HCT116 (cell line): ENCODE results near the gene TMIGD2. TPM values are rescaled to one million over a fixed set of nuclear protein-coding genes. Genes with fewer than 3 reads are reported as not detected.

ENCODE experiments used
- ATAC-seq: fragments of 200-7000 bp; cut with Tn5 transposase; 2 replicates; pipeline ENCODE4 v1.9.1; 2020; ENCODE audit warnings: mild to moderate bottlenecking, moderate library complexity
- Bru-seq: library from RNA; stranded (reverse); fragments of 400-500 nt; gene quantifications from one replicate; lab custom pipeline; 2021; lab: Mats Ljungman, UMichigan
- BruChase-seq, 2 experiments: library from RNA; stranded (reverse); fragments of 400-500 nt; gene quantifications; one replicate each; lab custom pipeline; 2021; lab: Mats Ljungman, UMichigan
- BruUV-seq: library from RNA; stranded (reverse); fragments of 400-500 nt; replicated peaks from 2 replicates; lab custom pipeline; 2021; lab: Mats Ljungman, UMichigan
- CTCF ChIA-PET: fragments of 300-600 bp; sonication (Branson Sonifier 250); formaldehyde crosslinking; loops from one replicate; lab custom pipeline; 2021; ENCODE audit warnings: antibody characterized with exemption; lab: Charles Lee
- POLR2A ChIA-PET: fragments of 300-600, 350-600 bp; sonication (Branson Sonifier 250); formaldehyde crosslinking; loops from one replicate; lab custom pipeline; 2021; ENCODE audit warnings: antibody characterized with exemption; lab: Charles Lee
- RAD21 ChIA-PET, 2 experiments: fragments of 300-600 bp; sonication (Branson Sonifier 250); formaldehyde crosslinking; loops; one replicate each; lab custom pipeline; 2023; ENCODE audit warnings: low total read pairs in 2 of 2; ENCODE audit not compliant: uncharacterized antibody in 2 of 2, unreplicated experiment in 2 of 2, low non-redundant PET in 1 of 2; lab: Charles Lee
- DNase-seq: peaks from one replicate; pipeline ENCODE4 v3.0.0-alpha.2; 2010; ENCODE audit warnings: low read depth, low spot score
- H2AFZ ChIP-seq: fragments of 200-600 bp; shearing (Covaris generic), sonication (generic); 2 replicates; pipeline ENCODE4 v1.6.1; 2017; ENCODE audit warnings: low read depth, mixed run types, mixed read lengths, antibody characterized with exemption, low read length; ENCODE audit not compliant: poor library complexity, severe bottlenecking
- H3K27ac ChIP-seq: 2 replicates; pipeline ENCODE4 v1.5.1; 2012; ENCODE audit warnings: low read depth, low read length
- H3K27me3 ChIP-seq: fragments of 200-600 bp; sonication (generic); 2 replicates; pipeline ENCODE4 v1.6.1; 2016; ENCODE audit warnings: mixed run types, low read length, mixed read lengths; ENCODE audit not compliant: insufficient read depth
- H3K36me3 ChIP-seq, 2 experiments: fragments of 200-500 bp in 1 of 2; fragments of 200-600 bp in 1 of 2; sonication (Bioruptor generic) in 1 of 2; sonication (generic) in 1 of 2; 2 replicates each; pipeline versions ENCODE4 v1.5.1 to v1.6.1; 2014 to 2016; ENCODE audit warnings: low read length in 2 of 2, inconsistent platforms in 1 of 2, mixed read lengths in 1 of 2, mixed run types in 1 of 2; ENCODE audit not compliant: insufficient read depth in 2 of 2, control insufficient read depth in 1 of 2
- H3K4me1 ChIP-seq, 2 experiments: fragments of 200-600 bp in 1 of 2; sonication (generic) in 1 of 2; 2 replicates each; pipeline versions ENCODE4 v1.5.1 to v1.6.1; 2012 to 2017; ENCODE audit warnings: low read length in 2 of 2, inconsistent platforms in 1 of 2, mild to moderate bottlenecking in 1 of 2, mixed read lengths in 1 of 2, mixed run types in 1 of 2, moderate library complexity in 1 of 2; ENCODE audit not compliant: insufficient read depth in 2 of 2, control insufficient read depth in 1 of 2
- H3K4me2 ChIP-seq: fragments of 200-600 bp; sonication (generic); 2 replicates; pipeline ENCODE4 v1.6.1; 2017; ENCODE audit warnings: mixed run types, low read length, mixed read lengths
- H3K4me3 ChIP-seq, 2 experiments: fragments of 200-600 bp in 1 of 2; sonication (generic) in 1 of 2; replicated peaks in 1 of 2; 2 replicates each; pipeline ENCODE4 v1.5.1; 2011 to 2016; ENCODE audit warnings: low read length in 2 of 2, control low read depth in 1 of 2, low read depth in 1 of 2, mild to moderate bottlenecking in 1 of 2, mixed read lengths in 1 of 2, mixed run types in 1 of 2
- H3K79me2 ChIP-seq: fragments of 200-600 bp; sonication (generic); 2 replicates; pipeline ENCODE4 v1.6.1; 2017; ENCODE audit warnings: mild to moderate bottlenecking, mixed run types, low read length, moderate library complexity, mixed read lengths; ENCODE audit not compliant: insufficient read depth
- H3K9ac ChIP-seq: fragments of 200-600 bp; sonication (generic); 2 replicates; pipeline ENCODE4 v1.6.1; 2016; ENCODE audit warnings: low read length, mixed read lengths
- H3K9me2 ChIP-seq: fragments of 200-600 bp; sonication (generic), shearing (Covaris generic); 2 replicates; pipeline ENCODE4 v1.6.1; 2017; ENCODE audit warnings: mixed run types, mild to moderate bottlenecking, moderate library complexity; ENCODE audit not compliant: insufficient read depth
- H3K9me3 ChIP-seq, 2 experiments: fragments of 200-500 bp in 1 of 2; fragments of 200-600 bp in 1 of 2; sonication (Bioruptor generic) in 1 of 2; sonication (generic) in 1 of 2; 2 replicates each; pipeline ENCODE4 v1.6.1; 2014 to 2017; ENCODE audit warnings: low read length in 2 of 2, mixed read lengths in 2 of 2, inconsistent platforms in 1 of 2, low read depth in 1 of 2, mild to moderate bottlenecking in 1 of 2, mixed run types in 1 of 2, moderate library complexity in 1 of 2; ENCODE audit not compliant: control insufficient read depth in 1 of 2, insufficient read depth in 1 of 2
- H4K20me1 ChIP-seq: fragments of 200-600 bp; sonication (generic), shearing (Covaris generic); 2 replicates; pipeline ENCODE4 v1.6.1; 2017; ENCODE audit warnings: mixed run types, mild to moderate bottlenecking, moderate library complexity; ENCODE audit not compliant: insufficient read depth
- CBX3 ChIP-seq: IDR thresholded peaks from 2 replicates; pipeline ENCODE4 v1.6.1; 2012; ENCODE audit warnings: low read depth
- ELF1 ChIP-seq: IDR thresholded peaks from 2 replicates; pipeline ENCODE4 v1.6.1; 2012; ENCODE audit warnings: low read depth, borderline replicate concordance
- MAX ChIP-seq: IDR thresholded peaks from 2 replicates; pipeline ENCODE4 v1.6.1; 2012
- SIN3A ChIP-seq: IDR thresholded peaks from 2 replicates; pipeline ENCODE4 v1.6.1; 2012; ENCODE audit warnings: low read depth
- SP1 ChIP-seq: IDR thresholded peaks from 2 replicates; pipeline ENCODE4 v1.6.1; 2012; ENCODE audit warnings: low read depth
- TCF7L2 ChIP-seq: IDR thresholded peaks from 2 replicates; pipeline ENCODE4 v1.7.0; 2011; ENCODE audit warnings: borderline replicate concordance, inconsistent platforms; ENCODE audit not compliant: insufficient read depth, insufficient read length; ENCODE audit errors: extremely low read depth
- intact Hi-C: fragments of 100-400 bp; cut with micrococcal nuclease; formaldehyde crosslinking; loops from 2 replicates; pipeline ENCODE4 v1.10.0; 2022
- long read RNA-seq: library from polyadenylated mRNA; unstranded; transcript quantifications from one replicate; pipeline ENCODE4 v2.0.0, GENCODE V29; 2021; ENCODE audit not compliant: unreplicated experiment
- polyA plus RNA-seq: library from polyadenylated mRNA; unstranded; fragments of >200 nt; gene quantifications from 2 replicates; pipeline ENCODE4 v1.2.1, GENCODE V29; 2012; ENCODE audit warnings: missing spikeins
- total RNA-seq: library from RNA; stranded (reverse); gene quantifications from one replicate; pipeline ENCODE4 v1.2.1, GENCODE V29; 2021; ENCODE audit not compliant: unreplicated experiment
- TF ChIP-seq, protein P1 (sequence below): IDR thresholded peaks from 2 replicates; pipeline ENCODE4 v1.6.1; 2012
- TF ChIP-seq, protein P2 (sequence below), 3 experiments: fragments of 200-600 bp in 1 of 3; sonication (generic) in 1 of 3; IDR thresholded peaks in 2 of 3; conservative IDR thresholded peaks in 1 of 3; 2 replicates each; pipeline ENCODE4 v1.5.1; 2012 to 2017; ENCODE audit warnings: low read depth in 2 of 3, low read length in 2 of 3, antibody characterized with exemption in 1 of 3, borderline replicate concordance in 1 of 3, control low read depth in 1 of 3, mild to moderate bottlenecking in 1 of 3, mixed read lengths in 1 of 3, mixed run types in 1 of 3, moderate library complexity in 1 of 3; ENCODE audit not compliant: insufficient read depth in 1 of 3

TMIGD2 gene
- total RNA-seq (not detected), Bru-seq, nascent RNA (not detected), BruChase-seq, experiment 1, labeled RNA remaining after a 6-hour chase (percentile 8 among the genes with signal in this experiment), BruChase-seq, experiment 2, labeled RNA remaining after a 2-hour chase (not detected)
- polyA plus RNA-seq, result not detected in 2 replicates
- long read RNA-seq, result 0 reads

DNA sequence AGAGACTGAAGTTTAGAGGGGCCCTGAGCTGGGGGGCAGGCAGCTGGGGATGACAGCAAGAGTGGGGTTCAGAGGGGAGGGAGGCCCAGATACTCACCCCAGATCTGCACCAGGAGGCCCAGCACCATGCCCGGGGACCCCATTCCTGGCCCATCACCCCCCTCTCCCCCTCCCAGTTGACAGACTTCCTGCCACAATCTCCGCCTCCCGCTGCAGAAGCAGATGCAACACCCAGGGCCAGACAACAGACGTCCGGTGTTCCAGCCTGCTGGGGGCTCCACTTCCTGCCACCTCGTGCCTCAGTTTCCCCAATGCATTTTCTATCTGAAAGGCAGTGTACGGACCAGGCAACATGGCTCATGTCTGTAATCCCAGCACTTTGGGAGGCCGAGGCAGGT is at the start of gene TMIGD2:
Gene TMIGD2, minus strand, starts transcription at position 147 of the 398 bp plus-strand sequence. Its CDS starts 4 bp downstream, at position 143.
- no peak for DNase-seq
- intact Hi-C loops, result no loop called here
- no peak within 1 kb of the TSS for H3K4me3 ChIP-seq
- H3K36me3 ChIP-seq, result no peaks in the 10 kb centered on the region
- no peaks in the 10 kb centered on the region for H4K20me1 ChIP-seq
- RAD21 ChIA-PET, result no interaction called here
- no peaks in the 10 kb centered on the region for H3K9me3 ChIP-seq
- H3K27me3 ChIP-seq, result no peaks in the 10 kb centered on the region
- no peak within 1 kb of the TSS for H3K27ac ChIP-seq
- H3K4me2 ChIP-seq, result no peak within 1 kb of the TSS
- no peaks in the 10 kb centered on the region for H3K9me2 ChIP-seq
- H3K4me1 ChIP-seq, result peaks cover 4 to 9% of the 10 kb centered on the region in 2 experiments; a peak in 2 of 4 replicates
- TF ChIP-seq, protein P1, sequence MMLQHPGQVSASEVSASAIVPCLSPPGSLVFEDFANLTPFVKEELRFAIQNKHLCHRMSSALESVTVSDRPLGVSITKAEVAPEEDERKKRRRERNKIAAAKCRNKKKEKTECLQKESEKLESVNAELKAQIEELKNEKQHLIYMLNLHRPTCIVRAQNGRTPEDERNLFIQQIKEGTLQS, result no peak
- TF ChIP-seq ELF1 (no peak), MAX (no peak), CBX3 (no peak), SIN3A (no peak), TCF7L2 (no peak), SP1 (no peak)
- TF ChIP-seq, protein P2, sequence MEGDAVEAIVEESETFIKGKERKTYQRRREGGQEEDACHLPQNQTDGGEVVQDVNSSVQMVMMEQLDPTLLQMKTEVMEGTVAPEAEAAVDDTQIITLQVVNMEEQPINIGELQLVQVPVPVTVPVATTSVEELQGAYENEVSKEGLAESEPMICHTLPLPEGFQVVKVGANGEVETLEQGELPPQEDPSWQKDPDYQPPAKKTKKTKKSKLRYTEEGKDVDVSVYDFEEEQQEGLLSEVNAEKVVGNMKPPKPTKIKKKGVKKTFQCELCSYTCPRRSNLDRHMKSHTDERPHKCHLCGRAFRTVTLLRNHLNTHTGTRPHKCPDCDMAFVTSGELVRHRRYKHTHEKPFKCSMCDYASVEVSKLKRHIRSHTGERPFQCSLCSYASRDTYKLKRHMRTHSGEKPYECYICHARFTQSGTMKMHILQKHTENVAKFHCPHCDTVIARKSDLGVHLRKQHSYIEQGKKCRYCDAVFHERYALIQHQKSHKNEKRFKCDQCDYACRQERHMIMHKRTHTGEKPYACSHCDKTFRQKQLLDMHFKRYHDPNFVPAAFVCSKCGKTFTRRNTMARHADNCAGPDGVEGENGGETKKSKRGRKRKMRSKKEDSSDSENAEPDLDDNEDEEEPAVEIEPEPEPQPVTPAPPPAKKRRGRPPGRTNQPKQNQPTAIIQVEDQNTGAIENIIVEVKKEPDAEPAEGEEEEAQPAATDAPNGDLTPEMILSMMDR (IDR thresholded peaks at IDR 0.05 in 2 of 3, conservative IDR thresholded peaks at IDR 0.05 in 1 of 3; ENCODE audit: borderline replicate concordance in 1 of 3, insufficient read depth in 1 of 3, low read depth in 2 of 3, low read length in 2 of 3), result no peak
- ATAC-seq, result no peak
- no TSS peak for BruUV-seq
- CTCF ChIA-PET, result no interaction called here
- no peaks in the 10 kb centered on the region for H3K79me2 ChIP-seq
- no peak within 1 kb of the TSS for H2AFZ ChIP-seq
- no peak within 1 kb of the TSS for H3K9ac ChIP-seq
- POLR2A ChIA-PET, result no interaction called here
